Measurements from ENCODE around the gene DCAF7.

DCAF7 gene

GRCh38 chr17:63549946-63550816 is at the start of gene DCAF7:
TSS of gene DCAF7 (plus strand) at chr17:63550477. CDS start at chr17:63550678, 201 bp downstream.
- peak; percentile 69 for DNase-seq

DNA sequence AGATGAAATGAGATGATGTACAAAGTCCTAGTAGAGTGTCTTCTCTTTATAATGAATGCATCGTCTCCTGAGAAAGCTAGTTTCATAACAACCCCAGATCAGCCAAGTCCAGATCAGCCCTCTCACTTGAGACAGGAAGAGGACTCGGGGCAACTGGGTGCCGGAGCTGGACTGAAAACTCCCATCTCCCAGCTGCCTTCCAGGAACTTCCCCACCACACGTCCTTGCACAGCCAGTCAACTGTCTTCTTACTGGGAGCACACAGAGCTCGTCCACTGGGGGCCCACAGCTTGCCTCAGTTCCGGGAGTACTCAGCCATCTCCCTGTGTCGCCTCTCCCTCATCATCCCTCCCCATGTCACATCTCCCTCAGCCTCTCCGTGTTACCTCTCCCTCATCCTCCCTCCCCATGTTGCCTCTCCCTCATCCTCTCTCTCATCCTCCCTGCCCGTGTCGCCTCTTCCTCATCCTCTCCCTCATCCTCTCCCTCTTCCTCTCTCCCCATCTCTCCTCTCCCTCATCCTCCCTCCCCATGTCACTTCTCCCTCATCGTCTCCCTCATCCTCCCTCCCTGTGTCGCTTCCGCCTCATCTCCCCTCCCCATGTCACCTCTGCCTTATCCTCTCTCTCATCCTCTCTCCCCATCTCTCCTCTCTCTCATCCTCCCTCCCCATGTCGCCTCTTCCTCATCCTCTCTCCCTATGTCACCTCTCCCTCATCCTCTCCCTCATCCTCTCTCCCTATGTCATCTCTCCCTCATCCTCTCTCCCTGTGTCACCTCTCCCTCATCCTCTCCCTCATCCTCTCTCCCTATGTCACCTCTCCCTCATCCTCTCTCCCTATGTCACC is 49.5 kb upstream of the DCAF7 start:
- DNase-seq = no peak

DNA sequence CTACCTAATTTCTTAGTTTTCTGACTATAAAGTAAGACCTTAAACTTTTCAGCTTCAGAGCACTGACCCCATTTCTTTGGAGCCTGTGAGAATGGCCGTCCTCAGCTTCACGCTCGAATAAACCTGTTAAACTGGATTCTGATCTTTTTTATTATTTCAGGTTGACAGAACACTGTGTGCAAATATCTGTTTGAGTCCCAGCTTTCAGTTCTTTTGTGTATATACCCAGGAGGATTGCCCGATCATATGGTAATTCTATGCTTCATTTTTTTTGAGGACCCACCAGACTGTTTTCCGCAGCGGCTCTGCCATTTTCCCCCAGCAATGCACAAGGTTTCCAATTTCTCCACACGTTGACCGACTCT is 47.0 kb upstream of the DCAF7 start:
- no peak for DNase-seq

DNA sequence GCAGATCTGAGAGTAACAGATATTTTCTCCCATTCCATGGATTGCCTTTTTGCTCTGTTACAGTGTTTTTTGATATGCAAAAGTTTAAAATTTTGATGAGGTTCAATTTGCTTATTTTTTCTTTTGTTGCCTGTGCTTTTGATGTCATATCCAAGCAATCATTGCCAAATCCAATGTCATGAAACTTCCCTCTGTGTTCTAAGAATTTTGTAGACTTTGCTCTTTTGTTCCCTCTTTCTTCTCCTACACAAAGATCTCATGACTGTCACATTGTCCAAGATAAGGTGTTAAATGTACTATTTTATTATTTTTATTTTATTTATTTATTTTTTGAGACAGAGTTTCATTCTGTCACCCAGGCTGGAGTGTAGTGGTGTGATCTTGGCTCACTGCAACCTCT is 46.0 kb upstream of the DCAF7 start:
- DNase-seq = no peak

DNA sequence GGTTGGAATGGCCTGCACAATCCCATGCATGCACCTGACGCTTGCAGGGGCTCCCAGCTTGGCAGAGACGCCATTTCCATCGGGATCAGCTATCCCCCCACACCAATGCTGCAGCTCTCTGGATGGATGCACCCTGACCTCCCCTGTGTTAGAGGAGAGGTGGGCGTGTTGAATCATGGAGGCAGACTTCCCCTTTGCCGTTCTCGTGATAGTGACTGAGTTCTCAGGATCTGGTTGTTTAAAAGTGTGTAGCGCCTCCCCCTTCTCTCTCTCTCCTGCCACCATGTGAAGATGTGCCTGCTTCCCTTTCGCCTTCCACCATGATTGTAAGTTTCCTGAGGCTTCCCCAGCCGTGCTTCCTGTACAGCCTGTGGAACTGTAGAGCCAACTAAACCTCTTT is 44.9 kb upstream of the DCAF7 start:
- no peak for DNase-seq

- DNase-seq = no peak
Measured at GRCh38 chr17:63506627-63507026, 43.6 kb upstream of the DCAF7 start.

GRCh38 chr17:63511331-63511730 is 38.9 kb upstream of the DCAF7 start:
- no peak for DNase-seq

GRCh38 chr17:63512388-63512787 is 37.9 kb upstream of the DCAF7 start:
- no peak for DNase-seq

GRCh38 chr17:63512896-63513644 is 37.2 kb upstream of the DCAF7 start:
- DNase-seq = no peak

GRCh38 chr17:63514477-63514876 is 35.8 kb upstream of the DCAF7 start:
- no peak for DNase-seq

DNA sequence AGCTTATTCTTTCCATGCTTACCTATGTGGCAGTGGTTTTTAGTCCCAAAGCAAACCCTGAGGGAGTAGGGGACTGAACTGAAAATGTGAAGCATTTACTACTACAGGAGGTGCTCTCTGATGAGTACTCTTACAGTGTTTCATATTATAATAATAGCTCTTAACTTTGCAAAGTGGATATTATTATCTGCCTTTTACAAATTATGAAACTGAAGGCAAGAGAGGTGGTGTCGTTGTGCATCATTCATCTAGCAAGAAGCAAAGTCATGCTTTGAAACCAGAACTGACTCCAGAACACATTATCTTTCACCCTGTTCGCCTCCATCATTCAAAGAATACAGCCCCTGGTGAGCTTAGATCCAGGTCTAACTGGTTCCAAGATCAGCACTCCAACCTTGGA is 35.3 kb upstream of the DCAF7 start:
- no peak for DNase-seq

GRCh38 chr17:63515426-63515825 is 34.9 kb upstream of the DCAF7 start:
- no peak for DNase-seq

DNA sequence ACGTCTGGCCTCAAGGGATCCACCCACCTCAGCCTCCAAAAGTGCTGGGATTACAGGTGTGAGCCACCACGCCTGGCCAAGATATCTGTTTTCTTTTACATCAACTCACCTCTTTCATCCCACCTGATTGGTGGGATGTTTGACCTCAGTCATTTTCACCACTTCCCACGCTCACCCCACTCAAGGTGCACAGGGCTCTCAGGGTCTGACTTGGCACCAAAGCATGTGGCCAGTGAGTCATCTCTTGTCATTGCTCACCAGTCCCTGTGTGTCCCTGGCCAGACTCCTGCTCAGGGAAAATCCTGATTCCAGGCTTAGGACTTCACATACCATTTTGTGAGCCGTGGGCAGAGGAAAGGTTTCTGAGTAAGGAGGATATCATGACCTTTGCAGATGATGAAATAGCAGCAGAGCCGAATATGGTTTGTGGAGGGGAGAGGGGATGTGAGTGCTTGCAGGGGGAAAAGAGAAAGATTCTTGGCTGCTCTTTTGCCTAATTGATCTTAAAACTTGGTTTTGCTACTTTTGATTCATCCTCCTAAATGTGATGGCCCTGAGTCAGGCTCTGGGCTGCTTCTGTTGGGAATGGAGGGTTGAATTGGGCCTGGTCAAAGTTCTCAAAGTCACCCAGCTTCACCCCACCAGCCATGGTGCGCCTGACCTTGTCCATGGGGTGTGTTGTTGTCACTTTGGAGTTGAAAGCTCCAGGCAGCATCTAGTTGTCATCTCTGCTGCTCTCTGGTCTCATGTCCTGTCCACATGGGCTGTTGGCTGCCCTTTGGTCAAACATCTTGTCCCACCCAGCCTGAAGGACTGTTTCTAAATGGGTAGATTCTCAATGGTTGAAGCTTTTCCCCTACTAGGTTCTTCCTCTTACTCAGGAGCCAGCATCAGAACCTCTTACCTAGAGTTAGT is 33.1 kb upstream of the DCAF7 start:
- no peak for DNase-seq

- no peak for DNase-seq
Measured at GRCh38 chr17:63517825-63518534, 32.3 kb upstream of the DCAF7 start.

GRCh38 chr17:63519116-63519881 is 31.0 kb upstream of the DCAF7 start:
- no peak for DNase-seq

DNA sequence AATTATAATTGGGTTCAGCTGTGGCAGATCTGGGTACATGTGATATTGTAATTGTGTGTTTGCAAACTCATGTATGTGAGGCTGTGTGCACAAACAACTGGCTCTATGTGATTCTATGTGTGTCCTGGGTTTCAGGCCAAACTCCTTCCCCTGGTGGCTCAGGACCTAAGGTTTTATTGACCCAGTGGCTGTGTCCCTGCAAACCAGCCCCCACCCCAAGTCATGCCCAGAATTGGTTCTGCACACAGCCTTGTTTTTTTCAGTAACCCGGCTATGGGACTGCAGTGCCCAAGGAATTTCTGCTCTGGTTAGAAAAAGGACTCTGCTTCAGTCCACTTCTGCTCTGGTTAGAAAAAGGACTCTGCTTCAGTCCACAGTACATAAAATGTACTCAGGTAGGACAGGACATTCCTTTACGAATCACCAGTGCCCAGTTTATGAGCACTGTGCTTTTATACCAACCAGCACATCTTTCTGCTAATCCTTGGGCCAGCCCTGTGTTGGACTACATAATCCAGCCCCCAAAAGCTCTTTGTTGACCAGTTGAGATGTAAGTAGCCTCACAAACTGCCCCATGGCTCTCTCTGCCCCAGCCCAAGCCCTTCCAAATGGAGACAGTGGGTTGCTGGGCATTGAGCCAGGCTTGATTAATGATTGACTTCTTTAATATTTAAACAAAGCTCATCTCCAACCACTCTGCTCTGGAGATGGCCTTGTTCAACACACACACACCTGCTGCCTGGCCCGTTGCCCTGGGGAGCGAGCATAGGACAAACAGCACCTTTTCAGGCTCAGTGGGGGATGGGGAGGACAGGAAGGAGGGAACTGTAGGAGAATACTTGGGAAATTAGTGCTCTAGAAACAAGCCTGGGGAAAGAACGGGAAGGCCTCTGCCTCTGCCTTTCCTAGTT is 30.1 kb upstream of the DCAF7 start:
- no peak for DNase-seq

- DNase-seq = no peak
Measured at GRCh38 chr17:63523253-63523855, 26.9 kb upstream of the DCAF7 start, which contains the start of gene KCNH6. TSS of gene KCNH6 (plus strand) at chr17:63523358. CDS start at chr17:63523414, 56 bp downstream.

- no peak for DNase-seq
Measured at GRCh38 chr17:63524051-63524450, 26.2 kb upstream of the DCAF7 start.

Measured in cortex of kidney (tissue), 1 donor.